Activated CD8-positive, alpha-beta memory T cell treated with anti-CD3 and anti-CD28 coated beads for 24 hours (primary cell): Measurements from ENCODE around the gene KLK10.
"Not testable (repeated sequence)": the region's sequence is repeated elsewhere in the genome, so short reads cannot be mapped to it uniquely, and the experiment has no call there.

Source experiments
- DNase-seq: peaks from one replicate; pipeline ENCODE4 v3.0.0-alpha.2; 2020

KLK10 gene

GRCh38 chr19:51000981-51001380 lies 18.5 kb downstream of the KLK10 start:
- no peak for DNase-seq

GRCh38 chr19:51000426-51000825 lies 19.1 kb downstream of the KLK10 start:
- DNase-seq: no peak

DNA sequence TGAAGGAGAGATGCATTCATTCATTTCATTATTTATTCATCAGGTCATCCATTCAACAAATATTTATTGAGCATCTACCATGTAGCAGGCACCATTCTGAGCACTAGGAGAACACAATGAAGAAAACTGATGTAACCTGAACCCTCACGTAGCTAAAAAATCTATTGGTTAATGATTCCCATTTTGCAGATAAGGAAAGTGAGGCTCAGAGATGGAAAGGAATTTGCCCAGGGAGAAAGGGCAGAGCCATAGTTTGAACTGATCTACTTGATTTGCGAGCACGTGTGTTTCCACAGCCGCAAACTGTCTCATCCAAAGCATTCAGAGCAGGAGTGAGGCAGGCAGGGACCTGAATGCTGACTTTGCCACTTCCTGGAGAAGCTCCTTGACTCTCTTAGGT lies 20.8 kb downstream of the KLK10 start:
- no peak for DNase-seq

DNA sequence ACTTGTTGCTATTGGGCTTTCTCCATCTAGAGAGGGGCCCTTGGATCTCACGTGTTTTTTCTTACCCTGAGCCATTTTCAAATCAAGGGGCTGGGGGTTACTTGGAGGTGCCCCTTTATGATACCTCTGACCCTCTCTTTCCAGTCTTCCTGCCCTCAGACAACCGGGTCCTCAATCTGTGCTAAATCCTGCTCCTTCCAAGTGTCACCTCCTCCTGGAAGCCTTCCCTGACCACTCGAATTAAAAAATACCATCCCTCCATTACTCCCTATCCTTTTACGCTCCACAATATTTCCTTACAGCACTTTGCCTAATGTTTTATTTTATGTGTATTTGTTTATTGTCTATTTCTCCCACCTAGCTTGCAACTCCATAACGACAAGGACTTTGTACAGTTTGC lies 21.4 kb downstream of the KLK10 start:
- no peak for DNase-seq

DNA sequence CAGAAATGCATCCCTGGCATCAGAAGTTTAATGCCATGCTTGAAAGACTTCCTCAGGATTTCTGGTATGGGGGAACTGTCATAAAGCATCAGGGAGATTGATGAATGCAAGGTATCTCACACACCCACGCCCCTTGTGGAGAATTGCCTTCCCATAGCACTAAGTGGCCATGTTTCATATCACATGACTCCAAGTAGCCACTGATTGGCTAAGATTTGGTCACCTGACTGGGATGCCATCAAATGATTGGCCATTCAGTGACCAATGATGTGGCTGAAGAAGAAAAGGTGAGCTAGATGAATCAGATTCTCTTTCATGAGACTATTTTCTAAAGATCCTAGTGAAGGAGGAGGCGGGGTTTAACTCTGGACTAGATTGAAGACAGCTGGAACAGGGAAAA lies 25.4 kb downstream of the KLK10 start:
- no peak for DNase-seq

DNA sequence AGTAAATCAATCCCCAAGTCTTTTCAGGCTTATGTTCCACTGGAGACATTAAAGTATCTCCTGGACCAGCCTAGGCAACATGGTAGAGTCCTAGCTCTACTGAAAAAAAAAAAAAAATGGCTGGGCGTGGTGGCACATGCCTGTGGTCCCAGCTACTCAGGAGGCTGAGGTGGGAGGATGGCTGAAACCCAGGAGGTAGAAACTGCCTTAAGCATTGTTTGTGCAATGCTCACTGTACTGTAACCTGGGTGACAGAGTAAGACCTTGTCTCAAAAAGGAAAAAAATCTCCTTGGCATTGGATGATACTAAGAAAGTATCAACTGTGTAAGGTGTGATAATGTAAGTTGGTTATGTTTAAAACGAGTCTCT lies 26.9 kb downstream of the KLK10 start:
- no peak for DNase-seq

DNA sequence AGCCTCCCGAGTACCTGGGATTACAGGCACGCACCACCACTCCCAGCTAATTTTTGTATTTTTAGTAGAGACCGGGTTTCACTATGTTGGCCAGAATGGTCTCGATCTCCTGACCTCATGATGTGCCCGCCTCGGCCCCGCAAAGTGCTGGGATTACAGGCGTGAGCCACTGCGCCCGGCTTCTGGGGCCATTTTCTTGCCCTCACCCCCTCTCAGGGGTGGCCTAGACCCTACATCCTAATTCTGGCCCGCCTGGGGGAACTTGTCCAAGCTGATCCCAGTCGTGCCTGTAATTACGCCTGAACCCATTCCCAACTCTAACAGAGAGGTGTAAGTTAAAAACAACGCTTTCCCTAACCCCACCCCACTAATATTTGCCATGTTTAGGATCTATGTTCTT lies 35.1 kb downstream of the KLK10 start:
- DNase-seq: not testable (repeated sequence)

- no peak for DNase-seq
Measured at GRCh38 chr19:50983625-50984292, 35.8 kb downstream of the KLK10 start, which contains the start of gene KLK7. Gene KLK7 (minus strand): TSS chr19:50983917. CDS start chr19:50982399, 1,518 bp downstream.

- DNase-seq: no peak
Measured at GRCh38 chr19:50982186-50982585, 37.3 kb downstream of the KLK10 start.

DNA sequence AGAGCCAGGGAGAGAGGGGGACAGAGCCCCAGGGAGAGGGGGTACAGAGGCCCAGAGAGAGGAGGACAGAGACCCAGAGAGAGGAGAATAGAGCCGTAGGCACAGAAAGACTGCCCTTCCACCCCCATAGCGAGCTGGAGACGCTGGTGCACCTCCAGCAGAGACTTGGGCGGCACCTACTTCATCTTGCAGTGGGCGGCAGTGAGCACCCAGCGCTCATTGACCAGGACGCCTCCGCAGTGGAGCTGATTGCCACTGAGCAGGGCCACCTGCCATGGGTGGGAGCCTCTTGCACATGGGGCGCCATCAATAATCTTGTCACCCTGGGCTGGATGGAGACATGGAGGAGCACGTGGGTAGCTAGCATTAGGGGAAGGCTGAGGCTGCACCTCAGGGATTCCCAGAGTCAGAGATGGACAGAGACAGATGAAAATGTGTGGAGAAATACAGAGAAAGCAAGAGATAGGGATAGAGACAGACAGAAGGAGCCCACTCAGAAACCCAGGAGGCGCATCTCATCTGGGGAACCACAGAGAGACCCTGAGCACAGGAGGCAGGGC lies 37.8 kb downstream of the KLK10 start:
- no peak for DNase-seq

DNA sequence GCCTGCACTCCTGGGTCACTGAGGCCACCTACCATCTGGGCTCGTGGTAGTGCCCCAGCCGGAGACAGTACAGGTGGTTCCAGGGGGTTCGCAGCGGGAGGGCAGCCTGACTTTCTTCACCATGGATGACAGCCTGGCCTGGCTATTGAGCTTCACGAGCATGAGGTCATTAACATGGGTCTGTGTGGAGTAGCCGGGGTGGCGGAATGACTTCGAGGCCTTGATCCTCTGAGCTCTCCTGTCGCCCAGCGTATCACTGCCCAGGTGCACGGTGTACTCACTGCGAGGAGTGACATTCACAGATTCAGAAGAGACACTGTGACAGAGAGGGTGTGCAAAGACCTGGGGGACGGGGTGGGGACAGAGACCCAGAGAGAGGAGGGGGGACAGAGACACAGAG lies 39.3 kb downstream of the KLK10 start:
- no peak for DNase-seq

DNA sequence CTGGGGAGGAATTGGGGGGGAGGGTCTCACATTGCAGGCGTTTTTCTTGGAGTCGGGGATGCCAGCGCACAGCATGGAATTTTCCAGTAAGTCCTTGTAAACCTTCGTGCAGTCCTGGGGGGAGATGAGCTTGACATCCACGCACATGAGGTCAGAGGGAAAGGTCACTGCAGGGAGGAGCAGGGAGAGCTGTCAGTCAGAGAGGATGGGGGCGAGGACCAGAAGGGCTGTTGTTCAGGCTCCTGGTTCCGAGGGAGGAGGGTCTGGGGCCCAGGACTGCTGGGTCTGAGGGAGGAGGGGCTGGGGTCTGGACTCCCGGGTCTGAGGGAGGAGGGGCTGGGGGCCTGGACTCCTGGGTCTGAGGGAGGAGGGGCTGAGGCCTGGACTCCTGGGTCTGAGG lies 39.8 kb downstream of the KLK10 start:
- no peak for DNase-seq

DNA sequence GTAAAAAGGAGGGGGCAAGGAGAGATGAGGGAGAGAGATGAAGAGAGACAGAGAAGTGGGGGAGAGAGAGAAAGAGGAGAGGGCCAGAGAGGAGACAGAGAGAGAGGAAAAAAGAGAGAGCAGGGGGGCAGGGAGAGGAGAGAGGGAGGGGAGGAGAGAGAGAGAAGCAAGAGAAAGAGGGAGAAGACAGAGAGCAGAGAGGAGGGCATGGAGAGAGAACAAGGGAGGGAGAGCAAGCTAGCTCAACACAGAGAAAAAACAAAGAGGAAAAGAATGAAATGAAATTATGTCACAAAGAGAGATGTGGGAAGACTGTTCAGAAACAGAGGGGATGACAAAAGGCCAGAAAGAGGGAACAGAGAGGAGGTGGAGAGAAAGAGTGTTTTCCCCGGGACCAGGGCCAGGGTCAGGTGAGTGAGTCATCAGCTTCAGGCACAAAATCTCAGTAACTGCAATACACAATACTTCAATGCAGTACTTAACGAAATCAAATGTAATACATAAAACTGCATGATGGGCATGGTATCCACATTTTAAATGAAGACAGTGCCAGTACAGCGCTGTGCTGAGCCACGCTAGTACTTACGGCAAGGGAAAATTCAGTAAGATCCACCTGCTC lies 40.6 kb downstream of the KLK10 start:
- DNase-seq: no peak

- no peak for DNase-seq
Measured at GRCh38 chr19:50977626-50978025, 41.9 kb downstream of the KLK10 start.

- no peak for DNase-seq
Measured at GRCh38 chr19:50975766-50976165, 43.7 kb downstream of the KLK10 start.

- no peak for DNase-seq
Measured at GRCh38 chr19:50974702-50975556, 44.6 kb downstream of the KLK10 start.

DNA sequence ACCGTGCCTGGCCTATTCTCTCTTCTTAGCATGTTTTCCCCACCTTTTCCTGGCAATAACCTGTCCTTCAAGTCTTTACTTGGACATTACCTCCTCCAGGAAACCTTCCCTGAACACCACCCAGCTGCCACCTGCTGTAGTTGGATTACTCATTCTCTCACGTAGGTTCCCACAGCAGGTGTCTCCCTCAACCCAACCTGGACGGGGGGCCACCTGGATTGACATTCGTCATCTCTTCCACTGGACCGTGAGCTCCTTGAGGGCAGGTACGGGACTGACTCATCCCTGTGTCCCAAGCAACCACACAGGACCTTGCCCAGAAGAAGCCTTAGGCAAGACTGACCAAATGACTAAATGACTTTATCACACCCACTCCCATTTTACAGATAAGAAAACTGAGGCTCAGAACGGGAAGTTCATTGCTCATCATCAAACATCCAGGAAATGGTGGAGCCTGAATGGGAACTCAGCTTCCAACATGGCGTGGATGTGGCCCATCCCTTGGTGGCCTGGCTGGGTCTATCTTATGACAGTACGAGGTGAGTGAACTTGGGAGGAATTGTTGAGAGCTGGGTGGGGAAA lies 46.6 kb downstream of the KLK10 start:
- DNase-seq: no peak

DNA sequence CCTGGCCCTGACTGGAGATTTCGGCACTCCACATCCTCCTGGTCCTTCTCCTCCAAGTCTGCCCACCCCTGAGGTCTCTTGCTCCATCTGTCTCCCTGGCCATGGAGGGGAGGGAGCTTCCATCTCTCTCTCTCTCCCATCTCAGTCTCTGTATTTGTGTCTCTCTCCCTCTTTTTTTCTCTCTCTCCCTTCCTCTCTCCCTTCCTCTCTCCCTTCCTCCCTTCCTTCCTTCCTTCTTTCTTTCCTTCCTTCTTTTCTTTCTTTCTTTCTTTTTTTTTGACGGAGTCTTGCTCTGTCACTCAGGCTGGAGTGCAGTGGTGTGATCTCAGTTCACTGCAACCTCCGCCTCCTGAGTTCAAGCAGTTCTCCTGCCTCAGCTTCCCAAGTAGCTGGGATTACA lies 49.7 kb downstream of the KLK10 start:
- DNase-seq: not testable (repeated sequence)

DNA sequence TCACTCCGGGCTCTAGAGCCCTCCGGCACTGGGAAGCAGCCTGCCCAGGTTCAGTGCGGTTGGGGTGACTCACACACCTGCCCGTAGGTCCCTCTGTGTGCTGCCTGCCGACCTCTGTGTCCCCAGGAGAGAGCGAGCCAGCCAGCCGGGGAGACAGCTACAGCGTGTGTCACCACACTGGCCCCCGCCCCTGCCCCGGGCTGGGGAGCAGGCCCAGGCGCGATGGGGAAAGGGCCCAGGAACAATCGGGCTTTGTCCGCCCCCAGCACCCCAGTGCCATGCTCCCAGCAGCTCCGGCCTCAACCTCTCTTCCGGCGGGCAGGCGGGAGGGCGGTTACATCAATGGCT lies 50.1 kb downstream of the KLK10 start, which contains the start of gene KLK6:
KLK6 (minus strand) TSS at position 179 of the 348 bp plus-strand sequence. CDS start 1,487 bp downstream, outside the sequence.
- no peak for DNase-seq

DNA sequence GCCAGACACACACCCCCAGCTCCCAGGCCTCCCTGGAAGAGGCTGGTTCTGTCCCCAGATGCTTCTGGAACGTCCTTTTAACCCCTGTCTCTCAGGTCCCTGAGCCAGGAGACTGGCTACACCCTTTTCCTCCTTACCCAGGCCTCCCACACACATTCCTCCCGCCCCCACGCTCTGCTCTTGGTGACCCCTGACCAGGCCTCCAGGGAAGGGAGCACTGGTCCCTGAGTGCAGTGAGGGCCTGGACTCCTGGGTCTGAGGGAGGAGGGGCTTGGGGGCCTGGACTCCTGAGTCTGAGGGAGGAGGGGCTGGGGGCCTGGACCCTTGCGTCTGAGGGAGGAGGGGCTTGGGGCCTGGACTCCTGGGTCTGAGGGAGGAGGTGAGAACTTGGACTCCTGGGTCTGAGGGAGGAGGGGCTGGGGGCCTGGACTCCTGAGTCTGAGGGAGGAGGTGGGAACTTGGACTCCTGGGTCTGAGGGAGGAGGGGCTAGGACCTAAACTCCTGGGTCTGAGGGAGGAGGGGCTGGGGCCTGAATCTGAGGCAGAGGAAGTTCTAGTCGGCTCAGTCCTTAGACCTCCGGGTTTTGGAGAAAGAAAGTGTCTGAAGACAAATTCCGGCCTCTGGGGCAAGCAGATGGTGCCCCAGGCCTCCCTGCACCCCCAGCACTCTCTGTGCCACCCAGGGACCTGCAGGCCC lies 50.6 kb downstream of the KLK10 start:
- no peak for DNase-seq

DNA sequence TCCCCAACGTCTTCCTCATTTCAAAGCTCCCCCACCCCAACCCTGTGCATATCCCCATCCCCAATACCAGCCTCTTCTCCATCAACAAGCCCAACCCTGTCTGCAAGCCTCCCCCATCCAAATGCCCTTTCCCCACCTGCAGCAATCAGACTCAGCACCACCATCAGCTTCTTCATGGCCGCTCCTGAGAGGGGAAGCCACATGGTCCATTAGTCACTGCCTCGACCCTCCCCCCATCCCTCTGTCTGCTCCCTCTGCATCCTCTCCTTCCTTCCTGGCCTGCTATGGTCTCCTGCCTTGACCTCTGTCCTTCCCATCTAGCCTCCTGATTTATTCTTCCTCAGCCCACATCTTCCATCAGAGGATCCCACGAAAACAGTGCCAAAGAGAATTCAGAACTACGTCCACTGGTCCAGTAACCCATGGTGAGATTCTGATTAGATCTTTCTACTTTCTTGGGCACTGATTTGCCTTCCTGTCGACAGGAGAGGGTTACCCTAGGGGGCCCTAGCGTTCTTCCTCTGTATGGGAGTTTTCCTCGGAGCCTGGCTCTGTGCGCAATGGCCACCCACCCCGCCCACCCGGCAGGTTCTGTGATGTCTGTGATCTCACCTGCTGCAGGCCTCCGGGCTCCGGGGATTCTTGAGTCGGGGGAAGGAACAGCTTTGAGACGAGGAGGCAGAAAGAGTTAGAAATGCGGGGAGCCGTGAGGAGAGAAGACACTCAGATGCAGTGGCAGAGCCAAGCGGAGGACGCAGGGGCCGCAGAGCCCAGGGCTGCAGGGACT lies 51.4 kb downstream of the KLK10 start:
- DNase-seq: no peak

DNA sequence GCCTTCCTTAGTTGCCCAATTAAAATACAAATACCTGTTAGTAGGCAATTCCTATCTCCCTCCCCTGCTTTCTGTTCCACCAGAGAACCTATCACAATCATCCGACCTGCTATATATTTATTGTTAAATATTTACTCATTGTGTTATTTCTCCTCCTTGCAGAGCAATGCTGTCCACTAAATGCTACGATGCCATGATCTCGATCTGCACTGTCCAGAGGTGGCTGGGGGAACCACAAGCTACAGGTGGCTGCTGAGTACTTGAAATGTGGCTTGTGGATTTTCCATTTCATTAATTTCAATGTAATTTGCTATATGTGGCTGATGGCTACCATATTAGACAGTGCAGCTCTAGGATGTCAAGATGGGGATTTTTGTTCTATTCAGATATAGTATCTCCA lies 55.2 kb downstream of the KLK10 start:
- no peak for DNase-seq
